HG03457 (cell line): ENCODE results near the gene RANBP3.
"Not testable (repeated sequence)": the region's sequence is repeated elsewhere in the genome, so short reads cannot be mapped to it uniquely, and the experiment has no call there.

Experiments used
- ATAC-seq: cut with Tn5 transposase; IDR thresholded peaks from one replicate; pipeline ENCODE4 v1.9.1; 2021; ENCODE audit warnings: moderate number of reproducible peaks; ENCODE audit not compliant: unreplicated experiment

The RANBP3 gene

DNA sequence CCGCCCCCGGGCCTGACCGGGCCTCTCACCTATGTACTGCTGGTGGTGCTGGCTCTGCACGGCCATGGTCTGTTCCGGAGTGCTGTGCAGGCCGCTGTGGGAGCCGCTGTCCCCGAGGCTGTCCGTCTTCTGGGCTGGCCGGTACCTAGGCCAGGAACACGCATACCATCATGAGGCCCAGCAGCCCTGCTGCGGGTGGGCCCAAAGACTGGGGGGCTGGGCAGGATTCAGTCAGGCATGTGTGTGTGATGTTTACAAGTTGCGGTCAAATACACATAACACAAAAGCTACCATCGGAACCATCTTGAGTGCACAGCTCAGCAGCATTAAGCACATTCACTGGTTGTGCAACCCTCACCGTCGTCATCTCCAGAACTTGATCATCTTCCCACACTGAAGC is 32.2 kb upstream of the RANBP3 start:
- no peak for ATAC-seq

DNA sequence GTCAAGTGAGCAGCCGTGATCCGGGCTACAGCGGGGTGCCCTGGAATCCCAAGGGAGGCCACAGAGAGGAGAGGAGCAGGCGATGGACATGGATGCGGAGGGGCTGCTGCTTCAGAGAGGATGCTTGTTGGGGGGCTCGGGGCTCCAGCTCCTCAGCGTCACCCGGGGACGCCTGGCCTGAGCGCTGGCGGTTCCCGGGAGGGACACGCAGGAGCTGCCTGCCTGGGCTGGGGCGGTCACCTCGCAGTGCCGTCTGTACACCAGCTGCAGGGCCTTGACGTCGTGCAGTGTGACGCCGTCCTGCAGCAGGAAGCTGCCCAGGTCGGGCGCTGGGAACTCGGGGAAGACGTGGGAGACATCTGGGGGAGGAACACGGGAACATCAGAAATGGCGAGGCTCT is 29.9 kb upstream of the RANBP3 start:
- no peak for ATAC-seq

DNA sequence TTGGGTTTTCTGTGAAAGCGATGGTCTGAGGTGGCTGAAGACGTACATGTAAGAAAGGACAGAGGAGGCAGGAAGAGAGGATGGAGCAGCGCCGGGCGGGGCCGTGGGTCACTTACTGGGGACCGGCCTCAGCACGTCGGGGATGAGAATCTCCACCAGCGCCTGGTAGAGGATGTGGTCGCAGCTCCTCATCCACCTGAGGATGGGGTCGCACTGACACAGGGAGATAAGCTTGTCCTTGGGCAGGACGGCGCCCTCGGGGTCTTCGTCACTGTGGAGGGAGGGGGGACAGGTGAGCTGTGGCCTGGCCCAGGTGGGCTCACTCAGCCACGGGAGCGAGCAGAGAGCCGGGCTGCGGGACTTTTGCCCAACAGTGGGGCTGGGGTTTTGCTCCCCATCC is 29.0 kb upstream of the RANBP3 start:
- ATAC-seq, result no peak

DNA sequence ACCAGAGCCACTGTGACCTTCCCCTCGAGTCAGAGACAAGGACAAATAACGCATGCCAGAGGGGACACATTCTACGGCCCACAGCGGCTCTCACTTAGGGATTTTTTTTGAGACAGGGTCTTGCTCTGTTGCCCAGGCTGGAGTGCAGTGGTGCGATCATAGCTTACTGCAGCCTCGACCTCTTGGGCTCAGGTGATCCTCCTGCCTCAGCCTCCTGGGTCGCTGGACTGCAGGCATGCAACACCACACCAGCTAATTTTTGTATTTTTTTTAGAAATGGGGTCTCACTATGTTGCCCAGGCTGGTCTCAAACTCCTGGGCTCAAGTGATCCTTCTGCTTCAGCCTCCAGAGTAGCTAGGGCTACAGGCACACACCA is 28.1 kb upstream of the RANBP3 start:
- not testable (repeated sequence) for ATAC-seq

DNA sequence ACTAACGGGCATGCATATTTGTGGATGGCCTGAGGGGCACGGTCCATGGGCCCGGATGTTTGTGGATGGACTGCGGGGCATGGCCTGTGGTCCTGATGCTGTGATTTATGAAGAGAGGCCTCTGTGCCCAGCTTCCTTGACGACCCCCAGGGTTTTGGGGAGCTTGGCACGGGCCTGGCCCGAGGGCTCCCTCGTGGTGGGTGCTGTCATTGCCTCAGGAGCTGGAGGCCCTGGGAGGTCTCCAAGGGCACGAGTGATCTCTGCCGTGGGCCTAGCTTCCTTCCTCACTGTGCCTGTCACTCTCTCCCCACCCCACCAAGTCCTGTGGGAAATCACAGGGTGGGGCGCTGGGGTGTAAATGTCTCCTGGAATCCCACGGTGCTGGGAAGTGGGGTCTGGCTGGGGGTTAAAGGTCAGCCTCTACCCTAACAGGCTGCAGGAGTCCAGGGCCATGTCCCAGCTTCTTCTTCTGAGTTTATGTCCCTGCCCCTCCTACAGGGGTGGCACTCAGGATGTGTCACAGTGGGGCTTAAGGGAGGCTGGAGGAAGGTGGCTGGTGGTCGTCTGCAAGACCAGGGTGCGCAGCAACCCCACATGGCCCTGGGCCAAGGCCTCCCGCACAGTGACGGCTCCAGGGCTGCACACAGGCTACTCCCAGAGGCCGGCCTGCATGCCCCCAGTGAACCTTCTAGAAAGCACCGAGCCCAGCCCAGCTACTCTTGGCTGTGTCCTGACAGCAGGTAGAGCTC is 27.6 kb upstream of the RANBP3 start:
- ATAC-seq, result no peak

DNA sequence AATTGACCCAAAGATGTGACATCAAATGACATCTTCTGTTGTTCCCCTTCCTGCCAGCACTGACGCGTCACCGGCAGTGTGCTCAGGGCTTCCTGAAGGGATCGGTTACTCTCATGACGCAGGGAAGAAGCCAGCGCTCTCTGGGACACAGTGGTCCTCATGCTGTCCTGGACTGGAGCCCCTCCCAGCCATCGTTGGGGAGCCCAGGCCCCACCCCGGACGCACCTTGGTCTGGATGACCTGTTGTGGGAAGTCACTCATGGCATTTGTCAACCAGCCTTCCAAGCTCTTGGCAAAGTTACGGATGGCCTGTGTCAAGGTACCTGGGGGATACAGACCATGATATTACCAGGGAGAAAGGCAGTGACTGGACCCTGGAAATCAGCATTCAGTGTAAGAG is 26.0 kb upstream of the RANBP3 start:
- no peak for ATAC-seq

DNA sequence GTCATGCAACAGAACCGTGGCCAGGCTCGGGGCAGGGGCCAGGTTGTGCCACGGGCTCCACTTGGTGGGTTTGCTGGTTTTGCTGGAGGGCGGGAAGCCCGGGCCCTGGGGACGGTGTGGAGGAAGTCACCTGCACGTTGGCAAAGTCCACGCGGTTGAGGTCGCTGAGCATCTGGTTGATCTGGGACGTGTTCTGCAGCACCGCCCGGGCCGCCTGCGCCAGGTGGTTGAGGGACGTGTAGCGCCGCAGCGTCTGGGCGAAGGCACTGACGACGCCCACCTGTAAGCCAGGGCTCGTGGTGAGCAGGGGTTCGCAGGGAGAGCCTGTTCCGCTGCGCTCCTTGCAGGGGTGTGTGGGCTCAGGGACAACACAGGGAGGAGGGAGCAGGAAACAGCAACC is 24.7 kb upstream of the RANBP3 start:
- no peak for ATAC-seq

DNA sequence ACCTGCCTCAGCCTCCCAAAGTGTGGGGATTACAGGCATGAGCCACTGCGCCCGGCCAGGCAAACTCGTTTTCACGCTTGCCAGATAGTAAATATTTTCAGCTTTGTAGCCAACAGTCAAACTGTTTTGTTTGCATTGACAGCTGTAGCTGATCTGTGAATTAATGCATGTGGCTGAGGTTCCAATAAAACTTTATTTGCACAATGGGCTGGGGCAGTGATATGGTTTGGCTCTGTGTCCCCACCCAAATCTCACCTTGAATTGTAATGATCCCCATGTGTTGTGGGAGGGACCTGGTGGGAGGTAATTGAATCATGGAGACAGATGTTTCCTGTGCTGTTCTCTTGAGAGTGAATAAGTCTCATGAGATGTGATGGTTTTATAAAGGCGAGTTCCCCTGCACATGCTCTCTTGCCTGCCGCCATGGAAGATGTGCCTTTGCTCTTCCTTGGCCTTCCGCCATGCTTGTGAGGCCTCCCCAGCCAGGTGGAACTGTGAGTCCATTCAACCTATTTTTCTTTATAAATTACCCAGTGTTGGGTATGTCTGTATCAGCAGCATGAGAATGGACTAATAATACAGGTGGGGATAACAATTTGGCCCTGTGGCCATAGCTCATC is 22.4 kb upstream of the RANBP3 start:
- no peak for ATAC-seq

DNA sequence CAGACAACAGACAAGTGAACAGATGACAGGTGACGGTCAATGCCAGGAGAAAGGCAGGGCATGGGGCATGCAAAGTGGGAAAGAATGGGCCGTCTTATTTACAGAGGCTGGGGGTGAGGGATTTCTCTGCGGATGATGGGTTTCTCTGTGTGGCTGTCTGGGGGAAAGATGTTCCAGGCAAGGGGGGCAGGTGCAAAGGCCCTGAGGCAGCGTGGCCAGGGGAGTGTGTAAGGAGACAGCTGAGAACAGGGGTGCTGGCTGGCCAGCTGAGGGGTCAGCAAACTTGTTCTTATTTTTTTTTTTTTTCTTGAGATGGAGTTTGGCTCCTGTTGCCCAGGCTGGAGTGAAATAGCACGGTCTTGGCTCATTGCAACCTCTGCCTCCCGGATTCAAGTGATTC is 21.8 kb upstream of the RANBP3 start:
- ATAC-seq, result no peak

DNA sequence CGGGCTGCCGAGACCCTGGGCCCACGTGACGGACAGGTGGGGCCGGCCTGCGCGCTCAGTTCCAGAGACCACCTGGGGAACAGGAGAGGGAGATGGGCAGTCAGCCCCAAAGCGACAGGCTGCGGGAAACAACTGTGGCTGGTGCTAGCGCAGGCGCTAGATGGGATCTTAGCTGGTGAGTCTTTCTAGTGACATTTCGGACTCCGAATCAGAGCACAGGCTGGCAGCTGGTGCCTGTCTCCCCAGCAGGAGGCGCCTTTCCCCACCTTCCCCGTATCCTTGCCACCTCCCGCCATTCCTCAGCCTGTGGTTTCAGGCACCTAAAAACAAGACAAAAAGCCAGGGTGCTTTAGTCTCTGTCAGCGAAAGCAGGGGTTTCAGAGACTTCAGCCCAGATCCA is 19.4 kb upstream of the RANBP3 start:
- no peak for ATAC-seq

DNA sequence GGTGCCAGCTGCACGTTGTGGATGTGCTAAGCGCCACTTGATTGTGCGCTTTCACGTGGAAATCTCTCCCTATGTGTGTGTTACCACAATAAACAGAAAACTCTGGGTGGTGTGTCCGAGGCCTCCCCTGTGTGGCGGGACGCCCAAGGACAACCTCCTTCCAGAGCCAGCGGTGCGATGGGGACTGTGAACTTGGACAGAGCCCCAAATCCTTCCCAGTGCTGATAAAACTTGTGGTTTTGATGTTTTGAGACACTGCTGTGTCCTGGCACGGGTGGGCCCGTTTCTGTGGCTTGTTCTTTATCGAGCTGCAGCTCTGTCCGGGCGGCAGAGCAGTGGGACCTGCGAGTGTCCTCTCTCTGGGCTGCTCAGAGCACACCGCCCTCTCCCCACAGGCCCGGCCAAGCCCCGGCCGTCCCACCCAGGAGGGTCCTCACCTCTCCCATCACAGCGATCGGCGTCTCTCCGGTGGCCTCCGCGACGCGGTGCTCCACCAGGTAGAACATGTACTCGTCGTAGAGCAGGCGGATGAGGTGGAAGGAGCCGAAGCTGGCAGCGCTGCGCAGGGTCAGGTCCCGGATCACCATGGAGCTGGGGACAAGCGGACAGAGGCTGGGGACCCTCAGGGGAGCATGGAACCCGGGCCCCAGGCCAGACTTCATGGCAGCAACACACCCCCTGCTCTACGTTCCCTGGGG is 18.8 kb upstream of the RANBP3 start:
- ATAC-seq, result no peak

DNA sequence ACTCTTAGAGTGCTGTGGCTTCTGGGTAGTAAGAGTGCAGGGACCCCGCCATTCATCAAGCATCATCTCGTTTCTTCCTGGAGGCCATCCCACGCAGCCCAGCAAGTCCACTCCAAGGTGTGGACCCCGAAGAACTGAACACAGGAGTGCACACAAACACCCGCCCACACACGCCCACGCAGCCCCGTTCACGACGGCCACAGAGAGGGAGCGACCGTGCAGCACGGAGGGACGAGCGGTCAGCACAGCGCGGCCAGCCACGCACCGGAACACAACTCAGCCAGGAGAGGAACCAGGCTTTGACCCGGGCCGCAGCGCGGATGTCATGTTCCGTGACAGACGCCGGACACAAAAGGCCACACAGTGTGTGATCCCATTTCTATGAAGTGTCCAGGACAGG is 18.2 kb upstream of the RANBP3 start:
- ATAC-seq, result no peak

DNA sequence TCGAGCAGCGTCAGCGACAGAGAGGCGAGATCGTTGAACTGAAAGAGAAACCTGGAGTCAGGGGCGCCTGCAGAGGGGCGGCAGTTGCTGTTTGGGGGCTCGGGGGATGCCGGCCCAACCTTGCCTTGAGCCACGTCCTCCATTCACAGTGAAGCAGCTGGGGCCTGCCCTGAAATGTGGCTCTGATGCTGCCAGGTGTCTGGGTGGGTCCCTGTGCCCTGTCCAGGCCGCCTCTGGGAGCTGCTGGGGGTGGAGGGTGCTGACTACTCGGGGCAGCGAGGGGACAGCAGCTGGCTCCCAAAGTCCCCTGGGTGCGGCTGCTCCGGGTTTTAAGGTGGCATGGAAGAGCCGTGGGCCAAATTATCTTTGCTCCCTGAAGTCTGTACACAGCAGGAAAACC is 17.7 kb upstream of the RANBP3 start:
- ATAC-seq, result no peak

DNA sequence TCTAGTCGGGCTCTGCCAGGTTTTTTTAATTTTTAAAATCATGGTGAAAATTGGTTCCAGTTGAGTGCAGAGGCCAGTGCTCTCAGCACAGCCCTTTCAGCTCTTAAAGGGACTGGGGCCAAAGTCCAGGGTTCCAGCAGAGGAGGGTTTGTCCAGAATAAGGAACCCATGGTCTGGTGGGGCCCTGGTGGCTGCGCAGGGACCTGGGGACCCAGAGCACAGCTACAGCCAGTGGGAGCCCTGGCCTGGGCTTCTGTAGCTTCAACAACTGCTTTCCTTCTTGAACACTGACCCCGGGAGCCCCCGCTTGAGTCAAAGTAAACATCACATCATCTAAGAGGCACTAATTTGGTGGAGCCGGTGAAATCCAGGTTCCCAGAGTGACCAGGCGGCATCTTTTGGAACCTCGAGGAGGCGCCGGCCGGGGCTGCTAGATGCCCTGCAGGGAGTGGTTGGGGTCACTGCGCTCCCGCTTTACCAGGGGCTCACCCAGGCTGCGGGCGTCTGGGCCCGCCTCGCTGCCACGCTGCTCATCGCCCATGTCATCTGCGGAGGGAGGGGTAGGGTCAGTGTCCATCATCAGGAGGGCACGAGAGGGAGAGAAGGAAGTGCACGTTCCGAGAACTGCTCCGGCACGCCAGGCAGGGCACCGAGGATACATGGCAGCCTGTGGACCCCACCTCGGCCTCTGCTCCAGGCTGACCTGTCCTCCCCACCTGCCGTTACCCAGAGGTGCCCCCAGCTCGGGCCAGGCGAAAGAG is 16.6 kb upstream of the RANBP3 start:
- no peak for ATAC-seq

DNA sequence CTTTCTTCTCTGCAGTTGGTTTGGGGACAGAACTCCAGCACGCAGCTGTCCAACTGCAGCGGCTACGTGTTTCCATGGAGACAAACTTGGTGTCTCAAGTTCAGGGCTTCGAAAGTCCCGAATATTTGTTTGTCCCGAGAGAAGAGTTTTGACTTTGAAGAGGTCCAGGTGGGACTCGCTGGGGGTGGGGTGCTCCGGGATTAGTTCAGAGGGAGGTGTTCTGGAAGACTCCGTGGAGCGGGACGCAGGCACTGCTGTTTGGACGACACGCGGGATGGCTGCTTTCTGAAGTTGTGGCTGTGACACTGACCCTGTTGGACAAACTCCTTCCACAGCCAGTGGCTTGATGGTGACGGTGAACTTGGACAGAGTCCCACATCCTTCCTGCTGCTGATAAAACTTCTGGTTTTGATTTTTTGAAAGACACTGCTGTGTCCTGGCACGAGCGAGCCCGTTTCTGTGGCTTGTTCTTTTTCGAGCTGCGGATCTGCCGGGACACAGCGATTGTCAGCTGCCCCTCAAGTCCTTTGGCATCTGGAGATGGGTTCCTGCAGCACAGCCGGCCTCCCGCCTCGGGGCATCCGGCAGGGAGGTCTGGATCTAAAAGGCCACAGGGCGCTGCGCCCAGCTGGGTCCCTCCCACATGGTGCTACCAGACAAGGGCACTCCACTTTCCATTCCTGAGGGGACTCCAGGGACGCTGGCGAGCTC is 15.9 kb upstream of the RANBP3 start:
- ATAC-seq, result no peak

DNA sequence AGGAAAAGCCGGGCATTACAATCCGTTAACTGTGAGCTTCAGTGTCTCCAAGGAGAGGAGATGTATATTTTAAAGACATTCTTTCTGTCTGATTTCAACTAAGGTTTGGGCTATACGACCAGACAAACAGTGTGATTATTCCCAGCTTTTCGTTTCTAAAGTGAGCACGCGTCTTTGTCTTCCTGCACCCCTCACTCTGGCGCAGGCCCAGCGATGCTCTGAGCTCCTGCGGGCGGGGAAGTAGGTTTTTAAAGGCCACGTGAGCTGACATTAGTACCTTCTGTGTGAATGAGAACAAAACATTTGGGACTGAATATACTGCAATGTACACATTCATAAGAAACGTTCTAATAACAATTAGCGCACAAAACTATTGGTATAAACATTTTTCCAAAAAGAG is 15.3 kb upstream of the RANBP3 start:
- ATAC-seq, result no peak

DNA sequence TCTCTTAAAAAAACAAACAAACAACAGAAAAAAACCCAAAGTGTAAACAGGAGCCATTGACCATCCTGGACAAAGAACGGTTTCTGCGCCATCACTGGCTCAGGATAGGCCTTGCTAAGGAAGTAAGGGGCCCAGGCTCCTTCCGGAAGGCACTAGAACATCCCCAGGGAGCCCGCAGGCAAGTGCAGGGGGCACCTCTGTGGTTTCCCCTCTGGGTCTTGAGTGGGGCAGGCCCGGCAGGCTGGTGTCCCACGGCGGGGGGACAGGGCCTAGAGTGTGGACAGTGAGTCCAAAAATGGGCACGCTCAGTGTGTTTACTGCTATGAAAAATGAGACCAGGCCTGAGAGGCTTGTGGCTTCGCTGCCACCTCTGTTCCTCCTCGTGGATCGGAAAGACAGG is 14.8 kb upstream of the RANBP3 start:
- no peak for ATAC-seq

DNA sequence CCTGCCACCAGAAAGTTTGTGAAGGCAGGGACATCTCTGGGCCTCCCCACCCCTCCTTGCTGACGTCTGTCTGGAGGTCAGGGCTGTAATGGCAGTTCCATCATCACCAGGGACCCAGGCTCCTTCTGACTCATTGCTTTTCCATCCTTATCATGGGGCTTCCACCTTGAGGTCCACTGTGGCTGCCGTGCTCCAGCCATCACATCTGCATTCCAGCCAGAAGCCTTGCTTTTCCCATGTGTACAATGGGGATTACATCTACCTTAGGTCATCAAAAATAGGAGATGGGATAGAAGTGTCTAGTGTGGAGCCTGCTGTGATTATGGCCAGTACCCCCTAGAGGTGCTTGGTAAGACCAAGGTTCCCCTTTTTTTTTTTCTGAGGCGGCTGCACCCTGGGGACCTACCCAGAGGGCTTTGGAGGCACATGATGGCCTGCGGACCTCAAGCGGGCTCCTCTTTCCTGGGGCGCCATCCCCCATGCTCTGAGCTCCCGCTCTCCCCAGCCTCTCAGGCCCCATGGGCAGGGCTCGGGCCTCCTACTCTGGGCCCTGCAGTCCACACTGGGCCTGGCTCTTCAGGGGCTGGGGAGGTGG is 13.4 kb upstream of the RANBP3 start:
- no peak for ATAC-seq

DNA sequence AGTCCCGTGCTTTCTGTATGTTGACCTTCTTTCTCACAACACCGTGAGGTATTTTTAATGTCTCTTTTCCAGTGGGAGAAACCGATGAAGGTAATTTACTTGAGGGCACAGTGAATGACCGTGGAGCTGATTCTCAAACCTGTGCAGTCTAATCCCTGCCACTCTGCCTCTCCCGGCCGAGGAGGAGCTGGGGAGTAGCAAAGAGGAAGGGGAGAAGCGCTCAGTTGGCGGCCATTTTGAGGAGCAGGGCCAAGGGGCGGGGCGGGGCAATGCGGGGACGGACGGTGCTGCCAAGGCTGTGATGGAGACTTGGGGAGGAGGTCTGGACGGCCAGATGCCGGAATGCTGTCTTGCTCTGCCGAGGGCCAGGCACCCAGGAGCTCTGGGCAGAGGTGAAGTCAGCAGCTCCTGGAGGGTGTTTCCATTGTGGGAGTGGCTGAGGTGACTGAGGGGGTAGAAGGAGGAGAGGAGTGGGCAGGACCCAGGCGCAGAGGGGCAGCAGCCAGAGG is 12.4 kb upstream of the RANBP3 start:
- ATAC-seq, result no peak

DNA sequence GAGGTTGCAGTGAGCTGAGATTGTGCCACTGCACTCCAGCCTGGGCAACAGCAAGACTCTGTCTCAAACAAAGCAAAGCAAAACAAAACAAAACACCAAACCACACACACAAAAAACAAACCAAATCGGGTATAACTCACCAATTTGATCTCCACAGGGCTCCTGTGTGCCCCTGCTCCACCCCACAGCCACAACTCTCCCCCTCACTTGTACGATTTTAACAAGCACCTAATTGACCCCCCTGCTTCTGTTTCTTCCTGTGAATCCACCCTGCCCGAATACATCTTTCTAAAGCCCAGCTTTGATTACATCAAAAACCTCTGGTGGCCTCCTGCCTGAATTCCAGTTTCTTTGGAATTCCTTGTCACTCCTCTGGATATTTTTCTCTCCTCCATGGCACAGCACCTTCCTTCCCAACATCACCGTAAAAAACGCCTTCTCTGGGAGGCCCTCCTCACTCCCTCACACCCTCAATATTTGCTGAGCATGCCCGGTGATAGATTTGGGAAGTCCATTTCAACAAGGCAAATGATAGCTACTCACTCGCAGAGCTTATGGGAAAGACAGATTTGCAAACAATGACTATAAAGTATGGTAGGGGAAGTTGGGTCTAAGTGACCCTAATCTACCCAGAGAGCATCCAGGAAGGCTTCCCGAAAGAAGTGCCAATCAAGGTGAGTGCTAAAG is 11.6 kb upstream of the RANBP3 start:
- no peak for ATAC-seq
